AG10803 (cell line): ENCODE results near the gene CAPZA1.

ENCODE experiments used
- DNase-seq: peaks from one replicate; pipeline ENCODE4 v3.0.0; 2010; ENCODE audit warnings: low read depth
- H3K4me3 ChIP-seq: 2 replicates; pipeline ENCODE4 v1.5.1; 2011; ENCODE audit warnings: mild to moderate bottlenecking, low read length, control low read depth
- TF ChIP-seq, protein P1 (sequence below): conservative IDR thresholded peaks from 2 replicates; pipeline ENCODE4 v1.5.1; 2011; ENCODE audit warnings: mild to moderate bottlenecking, low read length, control low read depth, inconsistent platforms

Gene CAPZA1

DNA sequence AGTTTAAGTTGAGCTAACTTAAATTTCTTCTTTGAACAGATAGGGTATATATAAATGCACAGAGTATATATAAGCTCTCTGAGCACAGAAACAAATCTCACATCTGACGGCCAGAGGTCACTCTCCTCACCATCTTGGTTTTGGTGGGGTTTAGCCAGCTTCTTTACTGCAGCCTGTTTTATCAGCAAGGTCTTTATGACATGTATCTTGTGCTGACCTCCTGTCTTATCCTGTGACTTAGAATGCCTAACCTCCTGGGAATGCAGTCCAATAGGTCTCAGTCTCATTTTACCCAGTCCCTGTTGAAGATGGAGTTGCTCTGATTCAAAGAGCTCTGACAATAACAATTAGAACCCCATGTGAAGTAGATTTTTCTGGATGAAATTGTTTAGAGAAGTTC lies 53.2 kb downstream of the CAPZA1 start:
- no peak overlapping the region for H3K4me3 ChIP-seq
- TF ChIP-seq, protein P1, sequence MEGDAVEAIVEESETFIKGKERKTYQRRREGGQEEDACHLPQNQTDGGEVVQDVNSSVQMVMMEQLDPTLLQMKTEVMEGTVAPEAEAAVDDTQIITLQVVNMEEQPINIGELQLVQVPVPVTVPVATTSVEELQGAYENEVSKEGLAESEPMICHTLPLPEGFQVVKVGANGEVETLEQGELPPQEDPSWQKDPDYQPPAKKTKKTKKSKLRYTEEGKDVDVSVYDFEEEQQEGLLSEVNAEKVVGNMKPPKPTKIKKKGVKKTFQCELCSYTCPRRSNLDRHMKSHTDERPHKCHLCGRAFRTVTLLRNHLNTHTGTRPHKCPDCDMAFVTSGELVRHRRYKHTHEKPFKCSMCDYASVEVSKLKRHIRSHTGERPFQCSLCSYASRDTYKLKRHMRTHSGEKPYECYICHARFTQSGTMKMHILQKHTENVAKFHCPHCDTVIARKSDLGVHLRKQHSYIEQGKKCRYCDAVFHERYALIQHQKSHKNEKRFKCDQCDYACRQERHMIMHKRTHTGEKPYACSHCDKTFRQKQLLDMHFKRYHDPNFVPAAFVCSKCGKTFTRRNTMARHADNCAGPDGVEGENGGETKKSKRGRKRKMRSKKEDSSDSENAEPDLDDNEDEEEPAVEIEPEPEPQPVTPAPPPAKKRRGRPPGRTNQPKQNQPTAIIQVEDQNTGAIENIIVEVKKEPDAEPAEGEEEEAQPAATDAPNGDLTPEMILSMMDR = no peak
- no peak for DNase-seq

- TF ChIP-seq, protein P1 = peak; percentile 66
- peak; percentile 79 for DNase-seq
- peak overlapping the region; percentile 94 for H3K4me3 ChIP-seq
Measured at GRCh38 chr1:112673592-112674439, 54.2 kb downstream of the CAPZA1 start.

DNA sequence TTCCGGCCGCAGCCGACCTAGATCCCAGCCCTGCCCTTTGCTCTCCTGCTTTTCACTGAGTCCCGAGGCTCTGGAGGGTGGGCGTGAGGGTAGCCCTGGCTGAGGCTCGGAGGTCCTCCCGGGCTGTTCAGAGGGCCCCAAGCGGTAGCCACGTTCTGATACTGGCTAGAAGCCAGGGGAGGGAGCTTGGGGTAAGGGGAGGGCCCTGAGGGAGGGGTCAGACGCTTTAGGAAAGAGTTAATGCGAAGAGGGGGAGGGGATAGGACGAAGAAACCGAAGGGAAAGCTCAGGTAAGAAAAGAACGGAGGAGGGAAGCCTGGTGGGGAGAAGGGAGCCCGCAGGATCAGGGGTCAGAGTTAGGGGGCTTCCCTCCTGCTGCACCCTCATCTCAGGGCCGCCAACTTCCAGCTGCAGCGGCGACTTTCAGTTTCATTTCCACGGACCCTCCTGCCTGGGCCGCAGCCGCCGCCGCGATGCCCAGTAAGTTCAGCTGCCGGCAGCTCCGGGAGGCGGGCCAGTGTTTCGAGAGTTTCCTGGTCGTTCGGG lies 54.9 kb downstream of the CAPZA1 start, which contains the start of gene MOV10:
MOV10 (plus strand) TSS at position 220 of the 546 bp plus-strand sequence; CDS start at position 474, 254 bp downstream.
- peak within 1 kb of the TSS; percentile 94 for H3K4me3 ChIP-seq
- TF ChIP-seq, protein P1 = no peak
- peak; percentile 65 for DNase-seq

GRCh38 chr1:112674986-112675727 lies 55.5 kb downstream of the CAPZA1 start:
- peak overlapping the region; percentile 94 for H3K4me3 ChIP-seq
- TF ChIP-seq, protein P1 = no peak
- no peak for DNase-seq

DNA sequence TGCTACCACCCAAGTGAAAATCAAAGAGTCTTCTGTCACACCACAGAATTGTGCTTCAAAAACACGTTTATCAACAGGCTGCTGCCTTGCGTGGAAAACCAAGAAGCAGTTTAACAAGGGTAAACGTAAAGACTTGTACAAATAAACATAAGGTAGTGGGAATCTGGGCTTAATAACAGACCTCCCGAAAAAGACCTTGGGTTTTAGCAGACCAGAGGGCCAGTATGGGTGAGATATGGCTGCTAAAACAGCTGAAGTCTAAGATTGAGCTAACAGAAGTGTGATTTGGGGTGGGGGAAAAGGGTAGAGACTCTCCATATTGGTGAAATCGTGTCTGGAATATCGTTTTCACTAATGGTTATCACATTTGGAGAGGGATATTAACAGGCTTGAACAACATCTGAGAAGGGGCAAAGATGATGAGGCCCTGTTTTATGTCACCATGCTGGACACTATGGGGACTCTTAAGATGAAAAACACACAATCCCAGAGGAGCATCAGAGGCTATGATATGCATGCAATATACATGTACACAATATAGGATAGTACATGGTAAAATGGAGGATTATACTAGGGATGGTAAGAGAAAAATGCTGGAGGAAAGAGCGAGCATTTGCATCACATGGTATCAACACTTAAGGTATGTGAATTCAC lies 56.2 kb downstream of the CAPZA1 start:
- TF ChIP-seq, protein P1 = no peak
- peak overlapping the region; percentile 94 for H3K4me3 ChIP-seq
- DNase-seq = no peak

DNA sequence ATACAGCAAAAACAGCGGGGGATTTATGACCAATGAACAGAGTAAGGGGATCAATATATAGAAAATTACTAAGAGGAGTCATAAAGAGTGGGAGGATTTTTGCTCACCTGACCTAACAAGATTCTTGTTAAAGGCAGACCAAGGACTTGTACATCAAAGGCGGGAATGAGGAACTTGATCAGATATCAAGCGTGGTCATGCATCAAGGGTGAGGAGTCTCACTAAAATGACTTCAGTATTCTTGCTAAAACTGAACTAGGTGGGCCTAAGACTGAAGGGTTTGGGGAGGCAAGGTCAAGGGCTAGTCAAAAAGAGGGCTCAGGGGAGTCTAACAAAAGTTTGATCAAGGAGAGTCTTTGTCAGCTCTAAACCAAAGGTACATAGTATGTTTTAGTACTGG lies 56.9 kb downstream of the CAPZA1 start:
- DNase-seq = no peak
- TF ChIP-seq, protein P1 = no peak
- no peak overlapping the region for H3K4me3 ChIP-seq
